Smooth muscle cell (in vitro differentiated cells): ENCODE results near the gene VSTM4. TPM values are rescaled to one million over a fixed set of nuclear protein-coding genes. Genes with fewer than 3 reads are reported as not detected.

Experiments used
- DNase-seq: peaks from one replicate; lab custom pipeline; 2025; ENCODE audit not compliant: unreplicated experiment; lab: John Stamatoyannopoulos, UW
- H2AFZ ChIP-seq: fragments of 200-600 bp; sonication (generic); 2 replicates; pipeline ENCODE4 v1.6.0; 2016; ENCODE audit warnings: antibody characterized with exemption, low read depth, mild to moderate bottlenecking
- H3F3A ChIP-seq: fragments of 200-600 bp; sonication (generic); 2 replicates; pipeline ENCODE4 v1.6.0; 2017; ENCODE audit warnings: antibody characterized with exemption, low read depth
- H3K27ac ChIP-seq: fragments of 200-600 bp; sonication (generic); 2 replicates; pipeline ENCODE4 v1.5.1; 2016; ENCODE audit warnings: low read depth, mild to moderate bottlenecking
- H3K27me3 ChIP-seq: fragments of 200-600 bp; sonication (generic); 2 replicates; pipeline ENCODE4 v1.6.1; 2016; ENCODE audit warnings: low read depth, mild to moderate bottlenecking
- H3K36me3 ChIP-seq: fragments of 200-600 bp; sonication (generic); 2 replicates; pipeline ENCODE4 v1.5.1; 2016; ENCODE audit warnings: low read depth
- H3K4me1 ChIP-seq: fragments of 200-600 bp; sonication (generic); 2 replicates; pipeline ENCODE4 v1.5.1; 2016; ENCODE audit warnings: low read depth
- H3K4me2 ChIP-seq: fragments of 200-600 bp; sonication (generic); 2 replicates; pipeline ENCODE4 v1.6.0; 2016; ENCODE audit warnings: mild to moderate bottlenecking
- H3K4me3 ChIP-seq: fragments of 200-600 bp; sonication (generic); 2 replicates; pipeline ENCODE4 v1.5.1; 2016; ENCODE audit warnings: mild to moderate bottlenecking
- H3K79me2 ChIP-seq: fragments of 200-600 bp; sonication (generic); 2 replicates; pipeline ENCODE4 v1.6.0; 2016; ENCODE audit warnings: low read depth, mild to moderate bottlenecking
- H3K9ac ChIP-seq: fragments of 200-600 bp; sonication (generic); 2 replicates; pipeline ENCODE4 v1.6.0; 2016; ENCODE audit warnings: low read depth
- H3K9me3 ChIP-seq: fragments of 200-600 bp; sonication (generic); replicated peaks from 2 replicates; pipeline ENCODE4 v1.5.1; 2016; ENCODE audit warnings: low read depth
- H4K20me1 ChIP-seq: fragments of 200-600 bp; sonication (generic); 2 replicates; pipeline ENCODE4 v1.6.0; 2016; ENCODE audit warnings: low read depth
- CTCF ChIP-seq: fragments of 200-600 bp; sonication (generic); IDR thresholded peaks from 2 replicates; pipeline ENCODE4 v1.5.1; 2017; ENCODE audit warnings: borderline replicate concordance, mild to moderate bottlenecking, antibody characterized with exemption; ENCODE audit not compliant: insufficient read depth, poor library complexity, severe bottlenecking
- WGBS: methylation state at CpG from one replicate; pipeline ENCODE4 v1.1.7; 2016; ENCODE audit warnings: low lambda C conversion rate; 5-methylcytosine and 5-hydroxymethylcytosine counted together
- polyA plus RNA-seq: library from polyadenylated mRNA; unstranded; fragments of >200 nt; fragmentation: Nextera tagmentation; extraction: Ambion mirVana; gene quantifications from 2 replicates; pipeline ENCODE4 v1.2.1, GENCODE V29; 2016
- total RNA-seq: library from RNA; depleted of rRNA; stranded (reverse); fragments of >200 nt; gene quantifications from 2 replicates; pipeline ENCODE4 v1.2.3, GENCODE V29; 2014

Gene VSTM4
- total and polyA plus RNA-seq, 2 experiments from 2014 or later, result 5.1 to 7.7 TPM

GRCh38 chr10:49160110-49160509, 44.8 kb upstream of the VSTM4 start:
- 89% methylated on average over 5 of the region's 5 CpGs for WGBS
- no peaks in the 10 kb centered on the region for H3K79me2 ChIP-seq
- no peak overlapping the region for H3K4me2 ChIP-seq
- H3K36me3 ChIP-seq, result no peaks in the 10 kb centered on the region
- no peaks in the 10 kb centered on the region for H4K20me1 ChIP-seq
- H3K4me3 ChIP-seq, result no peak overlapping the region
- H3F3A ChIP-seq, result no peaks in the 10 kb centered on the region
- TF ChIP-seq CTCF, result no peak
- H3K4me1 ChIP-seq, result no peaks in the 10 kb centered on the region
- DNase-seq, result no peak
- no peak overlapping the region for H3K9ac ChIP-seq
- peaks cover 10% of the 10 kb centered on the region for H3K27me3 ChIP-seq
- H3K9me3 ChIP-seq, result no peaks in the 10 kb centered on the region
- no peak overlapping the region for H3K27ac ChIP-seq
- H2AFZ ChIP-seq, result no peak overlapping the region

- H3K9me3 ChIP-seq, result no peaks in the 10 kb centered on the region
- no peak overlapping the region for H2AFZ ChIP-seq
- 26% methylated on average over 3 of the region's 3 CpGs for WGBS
- TF ChIP-seq CTCF, result no peak
- H4K20me1 ChIP-seq, result no peaks in the 10 kb centered on the region
- no peaks in the 10 kb centered on the region for H3K79me2 ChIP-seq
- no peaks in the 10 kb centered on the region for H3F3A ChIP-seq
- no peaks in the 10 kb centered on the region for H3K4me1 ChIP-seq
- no peaks in the 10 kb centered on the region for H3K36me3 ChIP-seq
- H3K4me2 ChIP-seq, result no peak overlapping the region
- H3K9ac ChIP-seq, result no peak overlapping the region
- no peak overlapping the region for H3K27ac ChIP-seq
- DNase-seq, result no peak
- H3K4me3 ChIP-seq, result no peak overlapping the region
- peaks cover 10% of the 10 kb centered on the region for H3K27me3 ChIP-seq
Observed at GRCh38 chr10:49158915-49159314, 43.6 kb upstream of the VSTM4 start.

- Histone ChIP-seq H3K27me3 (peaks cover 10% of the 10 kb centered on the region), H3F3A (no peaks in the 10 kb centered on the region), H3K4me2 (no peak overlapping the region), H3K79me2 (no peaks in the 10 kb centered on the region), H3K4me3 (no peak overlapping the region), H3K9me3 (no peaks in the 10 kb centered on the region), H3K9ac (no peak overlapping the region), H3K27ac (no peak overlapping the region), H3K4me1 (no peaks in the 10 kb centered on the region), H2AFZ (no peak overlapping the region), H4K20me1 (no peaks in the 10 kb centered on the region), H3K36me3 (no peaks in the 10 kb centered on the region)
- DNase-seq, result no peak
- no peak for TF ChIP-seq CTCF
- 31% methylated on average over 7 of the region's 7 CpGs for WGBS
Observed at GRCh38 chr10:49158404-49158803, 43.1 kb upstream of the VSTM4 start.

- Histone ChIP-seq H3K4me3 (no peak overlapping the region), H3K4me2 (no peak overlapping the region), H3K79me2 (no peaks in the 10 kb centered on the region), H2AFZ (no peak overlapping the region), H3K27ac (no peak overlapping the region), H3K9ac (no peak overlapping the region), H3K9me3 (no peaks in the 10 kb centered on the region), H3F3A (no peaks in the 10 kb centered on the region), H4K20me1 (no peaks in the 10 kb centered on the region), H3K4me1 (no peaks in the 10 kb centered on the region), H3K36me3 (no peaks in the 10 kb centered on the region), H3K27me3 (peaks cover 10% of the 10 kb centered on the region)
- DNase-seq, result no peak
- no peak for TF ChIP-seq CTCF
- 87% methylated on average over 3 of the region's 3 CpGs for WGBS
Observed at GRCh38 chr10:49157229-49157628, 41.9 kb upstream of the VSTM4 start.
